GM12878 (cell line): ENCODE measurements around the gene MACF1. TPM values are rescaled to one million over a fixed set of nuclear protein-coding genes. Genes with fewer than 3 reads are reported as not detected.

Experiments
- CREB1 ChIP-seq: IDR thresholded peaks from 2 replicates; pipeline ENCODE4 v1.6.1; 2012; ENCODE audit warnings: low read depth, mild to moderate bottlenecking, inconsistent platforms
- EP300 ChIP-seq, 2 experiments: fragments of 150-350 bp in 1 of 2; IDR thresholded peaks; 2 replicates each; pipeline ENCODE4 v1.6.1; 2011 to 2012; ENCODE audit warnings: low read depth in 2 of 2, low read length in 2 of 2, borderline replicate concordance in 1 of 2, improper control_type of control experiment in 1 of 2, inconsistent platforms in 1 of 2; ENCODE audit not compliant: control insufficient read depth in 1 of 2
- FOXM1 ChIP-seq: IDR thresholded peaks from 2 replicates; pipeline ENCODE4 v1.6.1; 2012; ENCODE audit warnings: low read depth, mild to moderate bottlenecking, inconsistent platforms, low read length, moderate library complexity
- HDAC2 ChIP-seq: fragments of 200-600 bp; sonication (generic); IDR thresholded peaks from 2 replicates; pipeline ENCODE4 v1.6.1; 2017
- MTA3 ChIP-seq: IDR thresholded peaks from 2 replicates; pipeline ENCODE4 v1.6.1; 2012; ENCODE audit warnings: low read length, inconsistent platforms, borderline replicate concordance
- MXI1 ChIP-seq: fragments of 150-350 bp; IDR thresholded peaks from 2 replicates; pipeline ENCODE4 v1.6.1; 2011; ENCODE audit warnings: low read depth, mild to moderate bottlenecking, inconsistent platforms, low read length, improper control_type of control experiment
- RAD51 ChIP-seq: fragments of 450-650 bp; IDR thresholded peaks from 2 replicates; pipeline ENCODE4 v1.6.1; 2016; ENCODE audit warnings: moderate library complexity, mild to moderate bottlenecking, inconsistent platforms
- RUNX3 ChIP-seq: IDR thresholded peaks from 2 replicates; pipeline ENCODE4 v1.6.1; 2012; ENCODE audit warnings: low read length, inconsistent platforms
- SMARCA5 ChIP-seq: fragments of 450-650 bp; IDR thresholded peaks from 2 replicates; pipeline ENCODE4 v1.6.1; 2017; ENCODE audit warnings: mild to moderate bottlenecking
- ZBED1 ChIP-seq: IDR thresholded peaks from 2 replicates; pipeline ENCODE4 v1.6.1; 2016; ENCODE audit warnings: borderline replicate concordance
- polyA plus RNA-seq, 11 experiments: library from polyadenylated mRNA; depleted of rRNA in 4 of 11; unstranded in 6 of 11; stranded (reverse) in 5 of 11; fragments of >200 nt; fragmentation: Nextera tagmentation in 4 of 11; fragmentation: Illumina TruSeq in 1 of 11; extraction: Ambion mirVana in 4 of 11; extraction: Trizol in 1 of 11; gene quantifications; 1 replicate in 1 of 11; 2 replicates in 10 of 11; pipeline versions ENCODE4 v1.2.1 to v1.2.3, GENCODE V29; 2011 to 2016; ENCODE audit warnings: inconsistent platforms in 2 of 11, missing spikeins in 2 of 11, low read depth in 1 of 11
- total RNA-seq, 4 experiments: library from RNA; depleted of rRNA in 3 of 4; stranded (reverse); fragments of >200 nt in 3 of 4; fragmentation: Illumina TruSeq in 1 of 4; extraction: Trizol in 1 of 4; gene quantifications; 2 replicates each; pipeline versions ENCODE4 v1.2.1 to v1.2.3, GENCODE V29; 2013 to 2021
- TF ChIP-seq, protein P1 (sequence below): fragments of 450-650 bp; IDR thresholded peaks from 2 replicates; pipeline ENCODE4 v1.6.1; 2017; ENCODE audit warnings: borderline replicate concordance
- TF ChIP-seq, protein P2 (sequence below): fragments of 450-650 bp; IDR thresholded peaks from 2 replicates; pipeline ENCODE4 v1.6.1; 2016; ENCODE audit warnings: mild to moderate bottlenecking
- TF ChIP-seq, protein P3 (sequence below): fragments of 450-650 bp; IDR thresholded peaks from 2 replicates; pipeline ENCODE4 v1.6.1; 2017; ENCODE audit warnings: mild to moderate bottlenecking
- TF ChIP-seq, protein P4 (sequence below): IDR thresholded peaks from 2 replicates; pipeline ENCODE4 v1.6.1; 2011; ENCODE audit warnings: borderline replicate concordance, low read depth, mild to moderate bottlenecking, moderate library complexity, low read length; ENCODE audit not compliant: insufficient read depth, poor library complexity, severe bottlenecking
- TF ChIP-seq, protein P5 (sequence below): IDR thresholded peaks from 2 replicates; pipeline ENCODE4 v1.6.1; 2011; ENCODE audit warnings: low read depth, low read length, improper control_type of control experiment, borderline replicate concordance
- TF ChIP-seq, protein P6 (sequence below): fragments of 450-650 bp; IDR thresholded peaks from 2 replicates; pipeline ENCODE4 v1.6.1; 2016; ENCODE audit warnings: mild to moderate bottlenecking

The MACF1 gene
- total and polyA plus RNA-seq, 10 of the 15 experiments (the other 5 are each of a cell fraction or from before 2014, with no cell fraction given), result 15.5 to 201 (median 76.9) TPM

DNA sequence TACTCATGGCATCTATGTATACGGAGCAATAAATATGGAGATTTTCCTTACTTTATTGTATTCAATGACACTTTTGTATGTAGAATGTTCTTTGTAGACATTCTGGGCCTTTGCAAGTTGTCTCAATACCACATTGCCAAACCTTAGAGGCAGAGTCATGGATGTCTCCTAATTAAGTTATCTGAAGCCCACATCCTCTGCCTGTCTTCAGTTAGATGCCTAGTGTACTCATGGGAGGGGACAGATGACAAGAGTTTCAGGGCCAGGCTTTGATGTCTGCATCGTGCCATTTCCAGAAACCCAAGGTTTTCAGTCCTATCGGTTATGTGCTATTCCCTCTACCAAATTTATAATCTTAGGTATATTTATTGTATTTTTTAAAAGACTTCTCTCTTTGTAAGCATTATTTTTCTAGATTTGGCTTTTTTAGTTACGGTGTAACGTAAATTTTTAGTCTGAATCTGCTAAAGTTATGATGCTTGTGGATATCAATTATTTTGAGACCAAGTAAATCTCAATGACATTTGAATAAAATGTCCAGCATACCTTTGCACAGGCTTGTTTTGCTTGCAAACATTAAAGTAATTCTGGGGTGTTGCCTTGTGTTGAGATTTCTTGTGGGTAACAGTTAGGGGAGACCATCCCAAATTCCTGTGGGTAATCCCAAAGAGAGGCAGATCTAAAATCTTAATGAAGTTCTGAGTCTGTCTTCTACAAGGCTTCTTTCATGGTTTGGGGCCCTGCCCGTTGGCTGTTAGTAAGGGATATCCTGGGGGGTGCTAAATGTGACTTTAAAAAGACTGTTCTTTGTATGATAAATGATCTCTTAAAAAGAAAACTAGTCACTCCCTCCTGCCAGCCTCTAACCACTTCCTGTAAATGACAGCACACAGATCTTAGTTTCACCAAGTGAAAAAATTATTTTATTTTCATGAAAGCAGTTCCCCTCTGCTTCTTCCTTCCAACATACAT is 8.0 kb upstream of the MACF1 start (continued):
- no peak; the same call in 1 of the 2 replicates for TF ChIP-seq FOXM1
- peak; percentile 94 for TF ChIP-seq RUNX3
- TF ChIP-seq, protein P1, sequence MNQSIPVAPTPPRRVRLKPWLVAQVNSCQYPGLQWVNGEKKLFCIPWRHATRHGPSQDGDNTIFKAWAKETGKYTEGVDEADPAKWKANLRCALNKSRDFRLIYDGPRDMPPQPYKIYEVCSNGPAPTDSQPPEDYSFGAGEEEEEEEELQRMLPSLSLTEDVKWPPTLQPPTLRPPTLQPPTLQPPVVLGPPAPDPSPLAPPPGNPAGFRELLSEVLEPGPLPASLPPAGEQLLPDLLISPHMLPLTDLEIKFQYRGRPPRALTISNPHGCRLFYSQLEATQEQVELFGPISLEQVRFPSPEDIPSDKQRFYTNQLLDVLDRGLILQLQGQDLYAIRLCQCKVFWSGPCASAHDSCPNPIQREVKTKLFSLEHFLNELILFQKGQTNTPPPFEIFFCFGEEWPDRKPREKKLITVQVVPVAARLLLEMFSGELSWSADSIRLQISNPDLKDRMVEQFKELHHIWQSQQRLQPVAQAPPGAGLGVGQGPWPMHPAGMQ, result no peak
- TF ChIP-seq, protein P2, sequence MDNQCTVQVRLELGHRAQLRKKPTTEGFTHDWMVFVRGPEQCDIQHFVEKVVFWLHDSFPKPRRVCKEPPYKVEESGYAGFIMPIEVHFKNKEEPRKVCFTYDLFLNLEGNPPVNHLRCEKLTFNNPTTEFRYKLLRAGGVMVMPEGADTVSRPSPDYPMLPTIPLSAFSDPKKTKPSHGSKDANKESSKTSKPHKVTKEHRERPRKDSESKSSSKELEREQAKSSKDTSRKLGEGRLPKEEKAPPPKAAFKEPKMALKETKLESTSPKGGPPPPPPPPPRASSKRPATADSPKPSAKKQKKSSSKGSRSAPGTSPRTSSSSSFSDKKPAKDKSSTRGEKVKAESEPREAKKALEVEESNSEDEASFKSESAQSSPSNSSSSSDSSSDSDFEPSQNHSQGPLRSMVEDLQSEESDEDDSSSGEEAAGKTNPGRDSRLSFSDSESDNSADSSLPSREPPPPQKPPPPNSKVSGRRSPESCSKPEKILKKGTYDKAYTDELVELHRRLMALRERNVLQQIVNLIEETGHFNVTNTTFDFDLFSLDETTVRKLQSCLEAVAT, result no peak
- TF ChIP-seq, protein P3, sequence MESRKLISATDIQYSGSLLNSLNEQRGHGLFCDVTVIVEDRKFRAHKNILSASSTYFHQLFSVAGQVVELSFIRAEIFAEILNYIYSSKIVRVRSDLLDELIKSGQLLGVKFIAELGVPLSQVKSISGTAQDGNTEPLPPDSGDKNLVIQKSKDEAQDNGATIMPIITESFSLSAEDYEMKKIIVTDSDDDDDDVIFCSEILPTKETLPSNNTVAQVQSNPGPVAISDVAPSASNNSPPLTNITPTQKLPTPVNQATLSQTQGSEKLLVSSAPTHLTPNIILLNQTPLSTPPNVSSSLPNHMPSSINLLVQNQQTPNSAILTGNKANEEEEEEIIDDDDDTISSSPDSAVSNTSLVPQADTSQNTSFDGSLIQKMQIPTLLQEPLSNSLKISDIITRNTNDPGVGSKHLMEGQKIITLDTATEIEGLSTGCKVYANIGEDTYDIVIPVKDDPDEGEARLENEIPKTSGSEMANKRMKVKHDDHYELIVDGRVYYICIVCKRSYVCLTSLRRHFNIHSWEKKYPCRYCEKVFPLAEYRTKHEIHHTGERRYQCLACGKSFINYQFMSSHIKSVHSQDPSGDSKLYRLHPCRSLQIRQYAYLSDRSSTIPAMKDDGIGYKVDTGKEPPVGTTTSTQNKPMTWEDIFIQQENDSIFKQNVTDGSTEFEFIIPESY, result no peak
- TF ChIP-seq, protein P4, sequence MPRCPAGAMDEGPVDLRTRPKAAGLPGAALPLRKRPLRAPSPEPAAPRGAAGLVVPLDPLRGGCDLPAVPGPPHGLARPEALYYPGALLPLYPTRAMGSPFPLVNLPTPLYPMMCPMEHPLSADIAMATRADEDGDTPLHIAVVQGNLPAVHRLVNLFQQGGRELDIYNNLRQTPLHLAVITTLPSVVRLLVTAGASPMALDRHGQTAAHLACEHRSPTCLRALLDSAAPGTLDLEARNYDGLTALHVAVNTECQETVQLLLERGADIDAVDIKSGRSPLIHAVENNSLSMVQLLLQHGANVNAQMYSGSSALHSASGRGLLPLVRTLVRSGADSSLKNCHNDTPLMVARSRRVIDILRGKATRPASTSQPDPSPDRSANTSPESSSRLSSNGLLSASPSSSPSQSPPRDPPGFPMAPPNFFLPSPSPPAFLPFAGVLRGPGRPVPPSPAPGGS, result no peak
- TF ChIP-seq RAD51, result no peak
- TF ChIP-seq, protein P5, sequence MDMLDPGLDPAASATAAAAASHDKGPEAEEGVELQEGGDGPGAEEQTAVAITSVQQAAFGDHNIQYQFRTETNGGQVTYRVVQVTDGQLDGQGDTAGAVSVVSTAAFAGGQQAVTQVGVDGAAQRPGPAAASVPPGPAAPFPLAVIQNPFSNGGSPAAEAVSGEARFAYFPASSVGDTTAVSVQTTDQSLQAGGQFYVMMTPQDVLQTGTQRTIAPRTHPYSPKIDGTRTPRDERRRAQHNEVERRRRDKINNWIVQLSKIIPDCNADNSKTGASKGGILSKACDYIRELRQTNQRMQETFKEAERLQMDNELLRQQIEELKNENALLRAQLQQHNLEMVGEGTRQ, result no peak
- 0 out of 2 replicates have a peak, but pooled peaks have one; percentile 15 for TF ChIP-seq CREB1
- TF ChIP-seq EP300 (IDR thresholded peaks at IDR 0.05; ENCODE audit: borderline replicate concordance in 1 of 2, control insufficient read depth in 1 of 2, low read depth in 2 of 2, low read length in 2 of 2), result peak in 1 of 2 experiments; percentile 60; a peak in 1 of 4 replicates
- TF ChIP-seq MXI1, result 0 out of 2 replicates have a peak, but pooled peaks have one; percentile 23
- TF ChIP-seq, protein P6, sequence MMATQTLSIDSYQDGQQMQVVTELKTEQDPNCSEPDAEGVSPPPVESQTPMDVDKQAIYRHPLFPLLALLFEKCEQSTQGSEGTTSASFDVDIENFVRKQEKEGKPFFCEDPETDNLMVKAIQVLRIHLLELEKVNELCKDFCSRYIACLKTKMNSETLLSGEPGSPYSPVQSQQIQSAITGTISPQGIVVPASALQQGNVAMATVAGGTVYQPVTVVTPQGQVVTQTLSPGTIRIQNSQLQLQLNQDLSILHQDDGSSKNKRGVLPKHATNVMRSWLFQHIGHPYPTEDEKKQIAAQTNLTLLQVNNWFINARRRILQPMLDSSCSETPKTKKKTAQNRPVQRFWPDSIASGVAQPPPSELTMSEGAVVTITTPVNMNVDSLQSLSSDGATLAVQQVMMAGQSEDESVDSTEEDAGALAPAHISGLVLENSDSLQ, result peak; percentile 86
- no peak for TF ChIP-seq MTA3
- TF ChIP-seq ZBED1, result 0 out of 2 replicates have a peak, but pooled peaks have one; percentile 60
- TF ChIP-seq HDAC2, result no peak
- TF ChIP-seq SMARCA5, result no peak
